Measurements from ENCODE around the gene FAM171A1. TPM values are rescaled to one million over a fixed set of nuclear protein-coding genes. Genes with fewer than 3 reads are reported as not detected.

Gene FAM171A1
- polyA plus RNA-seq, 1 donor (not counting 4 experiments of a cell fraction or from before 2014, with no cell fraction given): 8.8 TPM

- Histone ChIP-seq H3K4me1 (ENCODE audit: control insufficient read depth, extremely low read depth, insufficient read depth, low read length) (no peaks in the 10 kb centered on the region), H3K4me2 (ENCODE audit: control insufficient read depth, extremely low read depth, insufficient read depth, low read depth, low read length) (no peak overlapping the region), H3K9me1 (ENCODE audit: control insufficient read depth, extremely low read depth, insufficient read depth, low read length) (no peaks in the 10 kb centered on the region), H4K20me1 (ENCODE audit: control insufficient read depth, extremely low read depth, insufficient read depth, low read length) (no peaks in the 10 kb centered on the region), H3K27ac (ENCODE audit: control insufficient read depth, insufficient read depth, low read length) (no peak overlapping the region), H2AFZ (ENCODE audit: control insufficient read depth, low read length) (no peak overlapping the region), H3K79me2 (ENCODE audit: control insufficient read depth, insufficient read depth, low read length) (no peaks in the 10 kb centered on the region), H3K9me3 (ENCODE audit: control insufficient read depth, low read depth, low read length) (no peaks in the 10 kb centered on the region), H3K9ac (ENCODE audit: control insufficient read depth, extremely low read depth, insufficient read depth, low read length) (no peak overlapping the region), H3K36me3 (ENCODE audit: control insufficient read depth in 2 of 2, extremely low read depth in 1 of 2, insufficient read depth in 2 of 2, low read length in 2 of 2) (no peaks in the 10 kb centered on the region), H3K27me3 (ENCODE audit: control insufficient read depth, extremely low read depth, insufficient read depth, low read length) (no peaks in the 10 kb centered on the region), H3K4me3 (ENCODE audit: control insufficient read depth in 2 of 3, extremely low read depth in 1 of 3, insufficient read depth in 2 of 3, low read depth in 1 of 3, low read length in 3 of 3) (no peak overlapping the region)
- FAIRE-seq: no peak
- dilution Hi-C loops (cut with MboI; ENCODE audit: extremely low pct_ligation_motif_present, low sequenced_read_pairs): no loop called here
- TF ChIP-seq, protein P1, sequence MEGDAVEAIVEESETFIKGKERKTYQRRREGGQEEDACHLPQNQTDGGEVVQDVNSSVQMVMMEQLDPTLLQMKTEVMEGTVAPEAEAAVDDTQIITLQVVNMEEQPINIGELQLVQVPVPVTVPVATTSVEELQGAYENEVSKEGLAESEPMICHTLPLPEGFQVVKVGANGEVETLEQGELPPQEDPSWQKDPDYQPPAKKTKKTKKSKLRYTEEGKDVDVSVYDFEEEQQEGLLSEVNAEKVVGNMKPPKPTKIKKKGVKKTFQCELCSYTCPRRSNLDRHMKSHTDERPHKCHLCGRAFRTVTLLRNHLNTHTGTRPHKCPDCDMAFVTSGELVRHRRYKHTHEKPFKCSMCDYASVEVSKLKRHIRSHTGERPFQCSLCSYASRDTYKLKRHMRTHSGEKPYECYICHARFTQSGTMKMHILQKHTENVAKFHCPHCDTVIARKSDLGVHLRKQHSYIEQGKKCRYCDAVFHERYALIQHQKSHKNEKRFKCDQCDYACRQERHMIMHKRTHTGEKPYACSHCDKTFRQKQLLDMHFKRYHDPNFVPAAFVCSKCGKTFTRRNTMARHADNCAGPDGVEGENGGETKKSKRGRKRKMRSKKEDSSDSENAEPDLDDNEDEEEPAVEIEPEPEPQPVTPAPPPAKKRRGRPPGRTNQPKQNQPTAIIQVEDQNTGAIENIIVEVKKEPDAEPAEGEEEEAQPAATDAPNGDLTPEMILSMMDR (optimal IDR thresholded peaks at IDR 0.05 in 1 of 3, IDR thresholded peaks at IDR 0.05 in 1 of 3, conservative IDR thresholded peaks at IDR 0.05 in 1 of 3; ENCODE audit: extremely low read depth in 1 of 3, insufficient read depth in 2 of 3, low read length in 3 of 3): no peak
- no peak for TF ChIP-seq EZH2 (IDR thresholded peaks at IDR 0.05; ENCODE audit: low read length)
- DNase-seq (ENCODE audit: low read depth, low spot score): no peak
Measured at GRCh38 chr10:15244635-15245197, 126.4 kb downstream of the FAM171A1 start.

DNA sequence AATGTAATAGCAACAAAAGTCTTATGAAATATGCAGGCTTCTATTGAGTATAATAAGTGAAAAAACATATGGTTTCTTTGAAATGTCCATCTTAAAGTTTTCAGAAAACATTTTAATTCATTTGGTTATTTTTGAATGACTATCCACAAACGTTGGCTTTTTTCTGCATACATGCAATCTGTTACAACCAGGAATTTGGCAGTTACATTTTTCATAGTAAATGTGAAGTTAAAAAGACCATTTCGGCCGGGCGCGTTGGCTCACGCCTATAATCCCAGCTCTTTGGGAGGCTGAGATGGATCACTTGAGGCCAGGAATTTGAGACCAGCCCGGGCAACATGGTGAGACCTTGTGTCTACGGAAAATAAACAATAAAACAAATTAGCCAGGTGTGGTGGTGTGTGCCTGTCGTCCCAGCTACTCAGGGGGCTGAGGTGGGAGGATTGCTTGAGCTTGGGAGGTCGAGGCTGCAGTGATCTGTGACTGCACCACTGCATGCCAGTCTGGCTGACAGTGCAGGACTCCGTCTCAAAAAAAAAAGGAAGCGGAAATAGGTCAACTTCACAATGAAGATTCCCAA lies 128.7 kb downstream of the FAM171A1 start:
- Histone ChIP-seq H2AFZ (ENCODE audit: control insufficient read depth, low read length) (no peak overlapping the region), H3K27me3 (ENCODE audit: control insufficient read depth, extremely low read depth, insufficient read depth, low read length) (no peaks in the 10 kb centered on the region), H3K36me3 (ENCODE audit: control insufficient read depth in 2 of 2, extremely low read depth in 1 of 2, insufficient read depth in 2 of 2, low read length in 2 of 2) (no peaks in the 10 kb centered on the region), H3K27ac (ENCODE audit: control insufficient read depth, insufficient read depth, low read length) (no peak overlapping the region), H3K79me2 (ENCODE audit: control insufficient read depth, insufficient read depth, low read length) (no peaks in the 10 kb centered on the region), H3K9me3 (ENCODE audit: control insufficient read depth, low read depth, low read length) (no peaks in the 10 kb centered on the region), H4K20me1 (ENCODE audit: control insufficient read depth, extremely low read depth, insufficient read depth, low read length) (no peaks in the 10 kb centered on the region), H3K4me1 (ENCODE audit: control insufficient read depth, extremely low read depth, insufficient read depth, low read length) (no peaks in the 10 kb centered on the region), H3K4me3 (ENCODE audit: control insufficient read depth in 2 of 3, extremely low read depth in 1 of 3, insufficient read depth in 2 of 3, low read depth in 1 of 3, low read length in 3 of 3) (no peak overlapping the region), H3K9me1 (ENCODE audit: control insufficient read depth, extremely low read depth, insufficient read depth, low read length) (no peaks in the 10 kb centered on the region), H3K9ac (ENCODE audit: control insufficient read depth, extremely low read depth, insufficient read depth, low read length) (no peak overlapping the region), H3K4me2 (ENCODE audit: control insufficient read depth, extremely low read depth, insufficient read depth, low read depth, low read length) (no peak overlapping the region)
- TF ChIP-seq EZH2 (IDR thresholded peaks at IDR 0.05; ENCODE audit: low read length): no peak
- TF ChIP-seq, protein P1 (optimal IDR thresholded peaks at IDR 0.05 in 1 of 3, IDR thresholded peaks at IDR 0.05 in 1 of 3, conservative IDR thresholded peaks at IDR 0.05 in 1 of 3; ENCODE audit: extremely low read depth in 1 of 3, insufficient read depth in 2 of 3, low read length in 3 of 3): no peak
- dilution Hi-C loops (cut with MboI; ENCODE audit: extremely low pct_ligation_motif_present, low sequenced_read_pairs): no loop called here
- FAIRE-seq: no peak
- no peak for DNase-seq (ENCODE audit: low read depth, low spot score)
